Embryonic facial prominence (tissue), 1 donor: Measurements from ENCODE around the gene CNNM4.
"Not testable (repeated sequence)": the region's sequence is repeated elsewhere in the genome, so short reads cannot be mapped to it uniquely, and the experiment has no call there.

Experiments used
- DNase-seq: peaks from one replicate; pipeline ENCODE4 v3.0.0-alpha.2; 2016; ENCODE audit errors: extremely low spot score

CNNM4 gene

DNA sequence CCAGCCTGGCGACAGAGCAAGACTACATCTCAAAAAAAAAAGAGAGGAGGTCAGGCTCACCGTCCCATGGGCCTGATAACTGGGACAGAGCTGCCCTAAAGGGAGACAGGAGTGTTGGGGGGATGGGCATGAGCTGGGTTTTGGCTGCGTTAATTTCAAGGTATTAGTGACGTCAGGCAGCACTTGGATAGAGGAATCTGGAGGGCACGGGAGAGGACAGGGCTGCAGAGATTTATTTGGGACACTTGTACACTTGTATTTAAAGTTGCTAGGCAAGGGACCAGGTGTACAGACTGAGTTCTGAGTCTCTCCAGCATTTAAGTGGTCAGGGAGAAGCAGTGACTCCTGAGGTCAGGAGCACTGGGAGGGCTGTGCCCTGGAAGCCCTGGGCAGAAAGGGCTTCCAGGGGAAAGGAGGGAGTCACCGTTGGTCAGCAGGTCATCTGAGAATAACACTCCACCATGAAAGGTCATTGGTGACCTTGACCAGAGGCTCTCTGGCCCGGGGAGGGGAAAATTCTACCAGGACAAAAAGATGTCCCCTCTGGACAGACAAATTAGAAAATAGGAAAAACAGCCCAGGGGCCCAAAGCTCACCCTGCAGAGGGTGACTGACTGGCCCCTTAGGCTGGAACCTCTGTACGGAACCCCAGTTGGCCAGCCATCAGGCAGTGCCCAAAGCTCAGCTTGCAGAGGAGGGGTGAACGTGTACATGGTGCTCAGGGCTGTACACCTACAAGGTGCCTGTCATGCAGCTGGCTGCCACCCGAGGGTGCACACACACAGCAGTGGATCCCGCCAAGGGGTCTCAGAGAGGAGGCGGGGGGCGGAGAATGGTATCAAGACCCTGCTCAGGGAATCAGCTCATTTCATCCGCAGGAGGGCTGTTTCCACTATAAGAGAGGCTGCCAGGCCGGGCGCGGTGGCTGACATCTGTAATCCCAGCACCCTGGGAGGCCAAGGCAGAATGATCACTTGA lies 32.4 kb downstream of the CNNM4 start:
- DNase-seq = no peak

DNA sequence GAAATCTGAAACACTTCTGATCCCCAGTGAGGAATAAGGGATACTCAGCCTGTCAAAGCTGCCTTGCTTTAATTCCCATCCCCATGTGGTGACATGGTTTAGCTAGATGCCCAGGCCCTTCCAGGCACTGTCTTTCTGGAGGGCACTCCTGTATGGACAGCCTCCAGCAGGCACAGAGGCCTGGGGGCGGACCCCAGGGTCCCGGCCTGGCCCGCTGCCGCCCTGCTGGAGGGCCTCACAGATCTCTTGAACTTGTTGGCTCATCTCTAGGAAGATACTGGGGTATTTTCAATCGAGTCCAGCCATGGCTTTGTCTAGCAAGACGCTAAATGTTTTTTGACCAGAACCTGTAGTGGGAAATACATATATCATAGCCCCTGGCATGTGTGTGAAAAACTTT lies 34.4 kb downstream of the CNNM4 start:
- no peak for DNase-seq

DNA sequence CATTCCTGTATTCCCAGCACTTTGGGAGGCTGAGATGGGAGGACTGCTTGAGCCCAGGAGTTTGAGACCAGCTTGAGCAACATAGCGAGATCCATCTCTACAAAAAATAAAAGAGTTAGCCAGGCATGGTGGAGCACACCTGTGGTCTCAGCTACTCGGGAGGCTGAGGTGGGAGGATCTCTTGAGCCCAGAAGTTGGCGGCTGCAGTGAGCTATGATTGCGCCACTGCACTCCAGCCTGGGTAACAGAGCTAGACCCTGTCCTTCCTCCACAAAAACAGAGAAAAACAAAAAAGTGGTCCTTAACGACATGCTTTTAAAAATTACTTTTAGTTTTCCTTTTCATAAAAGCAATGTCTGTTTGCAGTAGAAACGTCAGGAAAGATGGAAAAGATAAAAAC lies 35.8 kb downstream of the CNNM4 start:
- DNase-seq = not testable (repeated sequence)

DNA sequence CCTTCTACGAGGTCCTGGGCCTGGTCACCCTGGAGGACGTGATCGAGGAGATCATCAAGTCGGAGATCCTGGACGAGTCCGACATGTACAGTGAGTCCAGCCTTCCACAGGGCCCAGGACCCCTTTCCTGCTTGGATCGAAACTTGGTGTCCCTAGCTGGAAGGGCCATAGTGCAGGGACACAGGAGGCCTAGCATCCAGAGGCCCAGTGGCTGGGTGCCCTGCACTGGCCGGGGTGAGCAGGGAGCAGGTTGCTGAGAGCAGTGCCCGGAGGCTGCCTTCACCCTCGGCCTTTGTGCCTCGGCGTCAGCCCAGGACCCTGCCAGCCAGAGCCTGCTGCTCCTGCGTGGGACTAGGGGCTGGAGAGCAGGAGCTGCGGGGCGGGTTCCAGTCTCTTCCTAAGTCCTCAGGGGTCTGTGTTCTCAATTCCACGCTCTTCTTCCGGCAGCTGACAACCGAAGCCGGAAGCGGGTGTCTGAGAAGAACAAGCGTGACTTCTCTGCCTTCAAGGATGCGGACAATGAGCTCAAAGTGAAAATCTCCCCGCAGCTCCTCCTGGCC lies 36.4 kb downstream of the CNNM4 start:
- no peak for DNase-seq

DNA sequence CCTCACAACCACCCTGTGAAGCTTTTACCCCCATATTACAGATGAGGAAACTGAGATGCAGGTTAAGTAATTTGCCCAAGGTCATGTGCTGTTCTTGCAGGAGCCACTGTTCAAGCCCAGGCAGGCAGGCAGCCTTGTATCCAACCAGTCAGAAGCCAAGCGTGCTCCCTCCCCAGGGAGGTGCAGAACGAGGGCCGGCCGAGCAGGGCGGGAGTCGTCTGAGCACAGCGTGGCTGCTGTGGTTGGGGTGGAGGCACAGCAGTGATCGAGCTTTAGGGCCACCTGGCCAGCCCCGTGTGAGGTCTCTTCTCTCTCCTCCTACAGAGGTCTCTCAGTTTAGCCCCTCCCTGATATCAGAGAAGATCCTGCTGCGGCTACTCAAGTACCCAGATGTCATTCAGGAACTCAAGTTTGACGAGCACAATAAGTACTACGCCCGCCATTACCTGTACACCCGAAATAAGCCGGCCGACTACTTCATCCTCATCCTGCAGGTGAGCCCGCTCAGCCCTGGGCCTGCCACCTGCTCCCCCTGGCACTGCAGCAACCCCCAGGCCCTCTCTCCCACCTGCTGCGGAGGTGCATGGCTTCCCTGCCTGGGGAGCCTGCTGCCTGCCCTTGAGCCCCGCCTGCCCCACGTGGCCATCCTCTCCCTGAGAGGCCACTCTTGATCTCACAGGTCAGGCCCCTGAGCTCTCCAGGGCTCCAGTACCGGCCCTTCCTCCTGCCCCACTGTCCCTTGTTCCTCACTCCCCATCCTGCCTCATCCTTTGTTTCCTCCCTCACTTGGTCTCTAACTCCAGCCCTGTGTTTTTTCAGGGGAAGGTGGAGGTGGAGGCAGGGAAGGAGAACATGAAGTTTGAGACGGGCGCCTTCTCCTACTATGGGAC lies 38.3 kb downstream of the CNNM4 start:
- DNase-seq = no peak

GRCh38 chr2:96799623-96799935 lies 38.9 kb downstream of the CNNM4 start:
- no peak for DNase-seq

- no peak for DNase-seq
Measured at GRCh38 chr2:96800061-96801004, 39.6 kb downstream of the CNNM4 start.

DNA sequence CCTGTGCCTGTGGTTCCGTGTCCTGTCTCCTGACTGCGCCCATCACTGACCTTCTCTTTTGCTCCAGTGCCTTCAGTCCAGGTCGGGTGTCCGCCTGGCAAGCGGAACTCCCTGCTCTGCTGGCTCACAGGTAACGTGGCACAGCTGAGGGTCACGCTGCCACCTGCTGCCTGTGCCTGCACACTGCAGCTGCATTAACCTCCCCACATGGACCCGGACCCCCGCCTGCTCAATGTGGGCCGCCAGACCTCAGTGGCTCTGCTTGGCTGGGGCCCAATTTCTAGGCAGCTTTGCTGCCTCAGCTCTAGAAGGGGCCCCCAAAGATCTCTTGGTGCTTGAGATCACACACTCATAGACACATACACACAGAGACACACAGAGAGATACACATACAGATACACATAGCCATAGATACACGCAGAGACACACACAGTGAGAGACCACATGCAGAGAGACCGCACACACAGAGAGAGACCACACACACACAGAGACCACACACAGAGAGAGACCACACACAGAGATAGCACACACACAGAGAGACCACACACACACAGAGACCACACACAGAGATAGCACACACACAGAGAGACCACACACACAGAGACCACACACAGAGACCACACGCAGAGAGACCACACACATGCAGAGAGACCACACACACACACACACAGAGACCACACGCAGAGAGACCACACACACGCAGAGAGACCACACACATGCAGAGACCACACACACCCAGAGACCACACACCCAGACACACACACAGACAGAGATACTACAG lies 40.5 kb downstream of the CNNM4 start:
- DNase-seq = peak; percentile 34

DNA sequence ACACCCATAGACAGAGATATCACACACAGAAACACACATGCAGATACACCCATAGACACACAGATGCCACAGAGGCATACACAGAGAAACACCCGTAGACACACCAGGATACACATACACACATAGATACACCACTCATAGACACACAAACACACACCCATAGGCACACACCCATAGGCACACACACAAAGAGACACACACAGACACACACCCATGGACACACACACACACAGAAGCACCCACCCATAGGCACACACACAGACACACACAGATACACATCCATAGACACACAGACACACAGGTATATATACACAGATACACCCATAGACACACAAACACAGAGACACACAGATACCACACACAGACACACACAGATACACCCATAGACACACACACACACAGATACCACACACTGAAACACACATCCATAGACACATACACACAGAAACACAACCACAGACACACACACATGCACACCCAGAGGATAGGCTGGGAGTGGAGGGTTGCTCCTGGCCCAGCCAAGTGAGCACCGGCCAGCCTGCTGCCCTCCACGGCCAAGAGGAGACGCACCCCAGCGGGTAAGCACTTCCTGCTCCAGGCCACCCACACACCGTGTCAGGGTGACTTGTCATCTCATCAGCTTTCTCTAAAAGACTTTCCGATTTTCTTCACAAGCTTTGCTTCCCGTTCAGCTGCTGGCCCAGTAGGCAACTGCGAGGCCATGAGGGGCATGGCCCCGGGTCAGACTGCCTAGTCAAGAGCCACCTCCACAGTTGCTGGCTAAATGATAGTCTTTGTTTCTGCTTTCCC lies 41.3 kb downstream of the CNNM4 start:
- no peak for DNase-seq

DNA sequence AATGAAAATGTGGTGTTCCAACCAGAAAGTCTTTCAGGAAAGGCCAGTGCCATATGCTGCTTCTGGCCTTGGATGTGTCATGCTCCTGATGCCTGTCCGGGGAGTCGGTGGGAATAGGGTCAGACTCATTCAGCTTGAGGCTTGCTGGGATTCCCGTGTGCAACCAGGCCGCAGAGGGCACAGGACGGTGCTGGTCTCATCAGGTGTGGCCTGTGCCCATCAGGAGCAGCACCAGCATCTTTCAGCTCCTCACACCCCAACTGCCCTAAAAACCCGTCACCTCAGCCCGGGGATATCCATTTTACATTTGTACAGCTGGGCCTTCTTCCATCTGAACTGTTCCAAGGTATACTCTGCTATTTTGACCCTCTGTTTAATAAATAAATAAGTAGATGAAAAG lies 42.0 kb downstream of the CNNM4 start:
- DNase-seq = no peak

DNA sequence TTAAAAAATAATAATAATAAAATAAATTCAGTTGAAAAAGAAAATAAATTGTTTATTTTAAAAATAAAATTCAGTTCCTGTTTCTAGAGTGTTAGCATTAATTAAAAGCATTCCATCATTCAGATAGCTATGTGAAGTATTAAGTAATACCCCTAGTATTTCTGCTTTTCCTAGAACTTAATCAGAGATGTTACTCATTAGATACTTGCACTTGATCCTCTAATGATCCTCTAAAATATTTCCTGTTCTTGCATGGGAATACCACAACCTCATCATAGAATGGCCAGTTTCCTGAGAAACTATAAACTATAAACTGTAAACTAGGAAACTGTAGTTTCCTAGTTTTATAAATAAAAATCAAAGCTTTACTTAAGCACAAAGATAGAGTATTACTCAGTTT lies 44.3 kb downstream of the CNNM4 start:
- no peak for DNase-seq

GRCh38 chr2:96805946-96806345 lies 45.2 kb downstream of the CNNM4 start:
- DNase-seq = not testable (repeated sequence)

DNA sequence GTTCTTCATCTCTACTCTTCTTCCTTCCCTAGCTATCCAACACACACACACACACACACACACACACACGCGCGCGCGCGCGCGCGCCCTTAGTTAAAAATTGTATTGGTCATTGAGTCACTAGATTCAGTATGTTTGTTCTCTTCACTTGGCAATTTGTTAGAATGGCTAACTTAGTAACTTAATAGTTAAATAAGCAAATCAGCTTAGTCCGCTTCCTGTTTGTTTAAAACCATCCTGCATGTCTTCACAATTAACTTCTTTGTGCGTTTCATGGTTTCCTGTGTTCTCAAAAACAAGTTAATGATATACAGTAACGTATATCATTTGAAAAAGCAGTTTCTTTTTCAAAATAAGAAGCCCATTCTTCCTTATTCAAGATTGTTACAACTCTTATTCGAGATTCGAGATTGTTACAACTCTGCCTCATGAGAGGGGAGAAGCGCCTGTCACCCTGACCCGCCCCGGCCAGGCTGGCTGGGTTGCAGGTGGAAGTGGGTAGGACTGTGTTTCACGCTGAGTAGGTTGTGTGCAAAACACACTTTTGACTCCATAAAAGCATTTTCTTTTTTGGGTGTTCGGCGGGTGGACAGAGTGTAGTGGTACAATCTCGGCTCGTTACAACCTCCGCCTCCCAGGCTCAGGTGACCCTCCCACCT lies 45.9 kb downstream of the CNNM4 start:
- no peak for DNase-seq

GRCh38 chr2:96807127-96807471 lies 46.4 kb downstream of the CNNM4 start:
- no peak for DNase-seq

DNA sequence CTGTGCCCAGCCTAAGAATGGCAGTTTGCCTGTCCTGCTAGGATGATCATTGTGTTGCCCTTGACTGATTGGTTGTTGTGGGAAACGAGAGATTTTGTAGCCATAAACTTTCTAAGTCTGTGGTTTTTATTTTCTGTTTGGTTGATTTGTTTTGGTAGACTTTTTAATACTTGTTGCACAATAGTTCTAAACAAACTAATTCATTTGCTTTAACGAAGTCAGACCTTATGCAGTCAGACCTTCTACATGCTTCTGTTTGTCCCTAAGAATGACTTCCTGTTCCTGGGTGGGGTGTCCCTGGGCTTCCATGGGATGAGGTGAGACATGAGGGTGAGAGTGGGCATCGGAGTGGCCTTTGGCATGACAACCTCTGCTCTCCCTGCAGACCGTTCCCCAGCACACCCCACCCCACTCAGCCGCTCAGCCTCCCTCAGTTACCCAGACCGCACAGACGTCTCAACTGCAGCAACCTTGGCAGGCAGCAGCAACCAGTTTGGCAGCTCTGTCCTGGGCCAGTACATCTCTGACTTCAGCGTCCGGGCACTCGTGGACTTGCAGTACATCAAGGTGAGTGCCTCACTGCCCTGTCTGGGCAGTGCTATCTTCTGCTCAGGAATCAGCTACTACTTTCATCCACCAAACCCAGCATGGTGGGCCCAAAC lies 47.6 kb downstream of the CNNM4 start:
- no peak for DNase-seq

- DNase-seq = no peak
Measured at GRCh38 chr2:96809216-96809882, 48.6 kb downstream of the CNNM4 start.

GRCh38 chr2:96809951-96810782 lies 49.5 kb downstream of the CNNM4 start:
- DNase-seq = no peak
